K562 (cell line): Measurements from ENCODE around the gene GPC3. TPM values are rescaled to one million over a fixed set of nuclear protein-coding genes. Genes with fewer than 3 reads are reported as not detected.

Source experiments
- ATAC-seq: fragments of 200-7000 bp; cut with Tn5 transposase; 3 replicates; pipeline ENCODE4 v1.9.1; 2020; ENCODE audit warnings: moderate library complexity
- BruUV-seq: library from RNA; stranded (reverse); fragments of 400-500 nt; replicated peaks from 2 replicates; lab custom pipeline; 2021; lab: Mats Ljungman, UMichigan
- CTCF ChIA-PET: fragments of 300-600 bp; formaldehyde crosslinking; extraction: SDS; loops from one replicate; lab custom pipeline; 2021; ENCODE audit warnings: low intra/inter-chr PET ratio; lab: Yijun Ruan, JAX
- POLR2A ChIA-PET: fragments of 300-600, 350-650 bp; sonication (Branson Sonifier 250); formaldehyde crosslinking; extraction: SDS; loops from one replicate; lab custom pipeline; 2021; ENCODE audit warnings: antibody characterized with exemption, inconsistent platforms; lab: Yijun Ruan, JAX
- DNase-seq, 4 experiments: peaks; one replicate each; pipeline versions ENCODE4 v3.0.0 to v3.0.0-alpha.2; 2011 to 2018; ENCODE audit warnings: low spot score in 3 of 4, mixed read lengths in 3 of 4; ENCODE audit errors: extremely low read depth in 1 of 4
- FAIRE-seq: peaks from 2 replicates; lab custom pipeline; 2011; peaks lifted over from hg19 to GRCh38; lab: Jason Lieb, UNC
- H2AFZ ChIP-seq: 2 replicates; pipeline ENCODE4 v1.6.0; 2011; ENCODE audit warnings: low read depth, low read length, control low read depth, inconsistent platforms
- H3K27ac ChIP-seq: fragments of 200-600 bp; 3 replicates; pipeline ENCODE4 v1.8.0; 2011; ENCODE audit warnings: low read depth, mild to moderate bottlenecking, control low read depth, inconsistent platforms, low read length, moderate library complexity, mixed read lengths; ENCODE audit errors: extremely low read depth
- H3K27me3 ChIP-seq, 2 experiments: fragments of 300-600 bp in 1 of 2; 2 replicates in 1 of 2; 3 replicates in 1 of 2; pipeline versions ENCODE4 v1.6.0 to v1.8.0; 2011; ENCODE audit warnings: inconsistent platforms in 2 of 2, low read length in 2 of 2, mild to moderate bottlenecking in 1 of 2, mixed read lengths in 1 of 2, moderate library complexity in 1 of 2; ENCODE audit not compliant: control insufficient read depth in 2 of 2, insufficient read depth in 2 of 2
- H3K36me3 ChIP-seq: fragments of 300-600 bp; 3 replicates; pipeline ENCODE4 v1.8.0; 2011; ENCODE audit warnings: mild to moderate bottlenecking, low read length, inconsistent platforms; ENCODE audit not compliant: control insufficient read depth, insufficient read depth
- H3K4me1 ChIP-seq, 2 experiments: fragments of 200-600 bp in 1 of 2; replicated peaks in 1 of 2; 2 replicates in 1 of 2; 3 replicates in 1 of 2; pipeline versions ENCODE4 v1.5.1 to v1.8.0; 2011; ENCODE audit warnings: inconsistent platforms in 2 of 2, low read length in 2 of 2, mild to moderate bottlenecking in 1 of 2, mixed read lengths in 1 of 2, moderate library complexity in 1 of 2; ENCODE audit not compliant: control insufficient read depth in 2 of 2, insufficient read depth in 2 of 2
- H3K4me2 ChIP-seq: 2 replicates; pipeline ENCODE4 v1.6.1; 2011; ENCODE audit warnings: low read length, control low read depth, inconsistent platforms, mixed read lengths; ENCODE audit not compliant: insufficient read depth
- H3K4me3 ChIP-seq: fragments of 200-600 bp; sonication (generic), shearing (Covaris generic); 2 replicates; pipeline ENCODE4 v1.5.1; 2016; ENCODE audit warnings: control low read depth, inconsistent platforms
- H3K79me2 ChIP-seq: fragments of 200-600 bp; 3 replicates; pipeline ENCODE4 v1.8.0; 2011; ENCODE audit warnings: low read length, inconsistent platforms; ENCODE audit not compliant: control insufficient read depth, insufficient read depth
- H3K9ac ChIP-seq, 2 experiments: 2 replicates each; pipeline versions ENCODE4 v1.6.0 to v1.6.1; 2011; ENCODE audit warnings: low read depth in 2 of 2, low read length in 2 of 2, control low read depth in 1 of 2, inconsistent platforms in 1 of 2, mild to moderate bottlenecking in 1 of 2, mixed read lengths in 1 of 2; ENCODE audit not compliant: insufficient read depth in 1 of 2
- H3K9me1 ChIP-seq: one replicate; pipeline ENCODE4 v1.6.0; 2011; ENCODE audit warnings: inconsistent platforms, mild to moderate bottlenecking, low read length, moderate library complexity; ENCODE audit not compliant: control insufficient read depth, insufficient read depth
- H3K9me3 ChIP-seq: replicated peaks from 2 replicates; pipeline ENCODE4 v1.5.1; 2011; ENCODE audit warnings: low read depth, low read length, inconsistent platforms; ENCODE audit not compliant: control insufficient read depth, insufficient read depth
- H4K20me1 ChIP-seq: replicated peaks from 2 replicates; pipeline ENCODE4 v1.6.1; 2011; ENCODE audit warnings: low read length, inconsistent platforms, mixed read lengths; ENCODE audit not compliant: control insufficient read depth, insufficient read depth
- ARID3B ChIP-seq: fragments of 250-450 bp; sonication (Bioruptor Pico); IDR thresholded peaks from 2 replicates; pipeline ENCODE4 v1.4.0; 2020; ENCODE audit warnings: borderline replicate concordance
- ATF4 ChIP-seq: fragments of 450-650 bp; formaldehyde crosslinking; IDR thresholded peaks from 2 replicates; pipeline ENCODE4 v1.4.0; 2022; ENCODE audit warnings: mild to moderate bottlenecking, moderate library complexity
- DPF2 ChIP-seq: fragments of 450-650 bp; IDR thresholded peaks from 2 replicates; pipeline ENCODE4 v1.6.1; 2016
- ETS1 ChIP-seq: conservative IDR thresholded peaks from 2 replicates; pipeline ENCODE4 v1.6.1; 2011; ENCODE audit warnings: low read depth, mild to moderate bottlenecking, low read length; ENCODE audit not compliant: control insufficient read depth
- KAT8 ChIP-seq: fragments of 450-650 bp; IDR thresholded peaks from 2 replicates; pipeline ENCODE4 v1.6.1; 2016; ENCODE audit warnings: low read depth, mild to moderate bottlenecking
- NEUROD1 ChIP-seq: fragments of 150-350 bp; IDR thresholded peaks from 2 replicates; pipeline ENCODE4 v1.6.1; 2014; ENCODE audit warnings: borderline replicate concordance, low read length, low read depth; ENCODE audit not compliant: partially characterized antibody
- NR2C1 ChIP-seq, 2 experiments: fragments of 450-650 bp; IDR thresholded peaks; 2 replicates each; pipeline ENCODE4 v1.6.1; 2017; ENCODE audit warnings: mild to moderate bottlenecking in 2 of 2, antibody characterized with exemption in 1 of 2, inconsistent platforms in 1 of 2, missing compliant biosample characterization in 1 of 2, missing genetic modification characterization in 1 of 2
- SUPT5H ChIP-seq: fragments of 450-650 bp; IDR thresholded peaks from 2 replicates; pipeline ENCODE4 v1.6.1; 2016
- TAL1 ChIP-seq: fragments of 450-650 bp; IDR thresholded peaks from 2 replicates; pipeline ENCODE4 v1.6.1; 2016; ENCODE audit warnings: mild to moderate bottlenecking
- ZBTB12 ChIP-seq: fragments of 250-450 bp; sonication (Bioruptor Pico); IDR thresholded peaks from 2 replicates; pipeline ENCODE4 v1.4.0; 2020
- ZBTB17 ChIP-seq: fragments of 450-650 bp; formaldehyde crosslinking; IDR thresholded peaks from 2 replicates; pipeline ENCODE4 v1.4.0; 2020; ENCODE audit warnings: mild to moderate bottlenecking
- ZBTB26 ChIP-seq: fragments of 450-650 bp; formaldehyde crosslinking; IDR thresholded peaks from 2 replicates; pipeline ENCODE4 v1.4.0; 2022; ENCODE audit warnings: missing genetic modification characterization
- ZNF717 ChIP-seq: fragments of 250-450 bp; sonication (Bioruptor Pico); IDR thresholded peaks from 2 replicates; pipeline ENCODE4 v1.5.0; 2021
- WGBS: fragments of 100-300 bp; shearing (Covaris generic); methylation state at CpG from one replicate; pipeline ENCODE4 v1.1.6; 2016; ENCODE audit warnings: low coverage, mixed read lengths; ENCODE audit not compliant: insufficient coverage; ENCODE audit errors: missing lambda C conversion rate; 5-methylcytosine and 5-hydroxymethylcytosine counted together
- in situ Hi-C: fragments of 300-500 bp; cut with MboI; formaldehyde crosslinking; loops from 4 replicates; pipeline ENCODE4 v1.15.0; 2018; ENCODE audit warnings: inconsistent platforms, mixed read lengths
- intact Hi-C: fragments of 100-400 bp; cut with micrococcal nuclease; formaldehyde crosslinking; loops from 2 replicates; pipeline ENCODE4 v1.14.2; 2022
- polyA plus RNA-seq, 8 experiments: library from polyadenylated mRNA; depleted of rRNA in 4 of 8; stranded (reverse) in 5 of 8; unstranded in 3 of 8; fragments of >200 nt; fragmentation: Nextera tagmentation in 2 of 8; fragmentation: Illumina TruSeq in 1 of 8; extraction: Ambion mirVana in 2 of 8; extraction: Trizol in 1 of 8; gene quantifications; 2 replicates each; pipeline versions ENCODE4 v1.2.1 to v1.2.3, GENCODE V29; 2011 to 2014; ENCODE audit warnings: inconsistent platforms in 1 of 8, missing spikeins in 1 of 8
- total RNA-seq, 7 experiments: library from RNA; depleted of rRNA in 6 of 7; stranded (reverse); fragments of >200 nt in 6 of 7; fragmentation: Illumina TruSeq in 2 of 7; extraction: Trizol in 2 of 7; gene quantifications; 2 replicates each; pipeline versions ENCODE4 v1.2.1 to v1.2.3, GENCODE V29; 2011 to 2021; ENCODE audit warnings: low replicate concordance in 1 of 7
- TF ChIP-seq, protein P1 (sequence below): fragments of 250-450 bp; sonication (Bioruptor Pico); IDR thresholded peaks from 2 replicates; pipeline ENCODE4 v1.9.0; 2021; ENCODE audit warnings: mild to moderate bottlenecking

Gene GPC3
- total and polyA plus RNA-seq, 9 of the 15 experiments (the other 6 are each of a cell fraction or from before 2014, with no cell fraction given): 0.42 TPM; not detected in 8

GRCh38 chrX:133910539-133910938 lies 74.9 kb downstream of the GPC3 start:
- Histone ChIP-seq H3K9ac (no peak overlapping the region), H4K20me1 (no peaks in the 10 kb centered on the region), H3K9me3 (no peaks in the 10 kb centered on the region), H3K27ac (no peak overlapping the region), H3K79me2 (no peaks in the 10 kb centered on the region), H3K36me3 (no peaks in the 10 kb centered on the region), H3K4me1 (no peaks in the 10 kb centered on the region), H3K4me2 (no peak overlapping the region), H2AFZ (no peak overlapping the region), H3K9me1 (no peaks in the 10 kb centered on the region), H3K27me3 (no peaks in the 10 kb centered on the region), H3K4me3 (no peak overlapping the region)
- ATAC-seq (no peak), FAIRE-seq (no peak), DNase-seq (no peak)
- WGBS: 0% methylated on average over 1 of the region's 1 CpG
- BruUV-seq: no TSS peak
- in situ Hi-C loops: no loop called here
- POLR2A ChIA-PET: no interaction called here
- TF ChIP-seq ZBTB17: no peak
- no peak for TF ChIP-seq NEUROD1
- no peak for TF ChIP-seq ARID3B
- TF ChIP-seq ZBTB26 (CRISPR knock-in tag): no peak
- no peak for TF ChIP-seq ZNF717 (CRISPR knock-in tag)
- no peak for TF ChIP-seq NR2C1 (IDR thresholded peaks at IDR 0.05)
- TF ChIP-seq NR2C1 (tag; IDR thresholded peaks at IDR 0.05): no peak
- TF ChIP-seq ZBTB12 (CRISPR knock-in tag): no peak
- TF ChIP-seq, protein P1, sequence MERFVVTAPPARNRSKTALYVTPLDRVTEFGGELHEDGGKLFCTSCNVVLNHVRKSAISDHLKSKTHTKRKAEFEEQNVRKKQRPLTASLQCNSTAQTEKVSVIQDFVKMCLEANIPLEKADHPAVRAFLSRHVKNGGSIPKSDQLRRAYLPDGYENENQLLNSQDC: no peak
- no peak for TF ChIP-seq ATF4 (CRISPR knock-in tag)
- no peak for TF ChIP-seq KAT8
- no peak for TF ChIP-seq ETS1
- TF ChIP-seq TAL1: no peak
- TF ChIP-seq SUPT5H: no peak
- no peak for TF ChIP-seq DPF2
- CTCF ChIA-PET: no interaction called here
- intact Hi-C loops: no loop called here
